NCI-H748 treated with DMSO at 0.1 percent for 48 hours (cell line): ENCODE results near the gene GLA.

ENCODE experiments used
- DNase-seq: peaks from one replicate; lab custom pipeline; 2025; lab: John Stamatoyannopoulos, UW

GLA gene

GRCh38 chrX:101357166-101357795, 50.4 kb downstream of the GLA start:
- no peak for DNase-seq

DNA sequence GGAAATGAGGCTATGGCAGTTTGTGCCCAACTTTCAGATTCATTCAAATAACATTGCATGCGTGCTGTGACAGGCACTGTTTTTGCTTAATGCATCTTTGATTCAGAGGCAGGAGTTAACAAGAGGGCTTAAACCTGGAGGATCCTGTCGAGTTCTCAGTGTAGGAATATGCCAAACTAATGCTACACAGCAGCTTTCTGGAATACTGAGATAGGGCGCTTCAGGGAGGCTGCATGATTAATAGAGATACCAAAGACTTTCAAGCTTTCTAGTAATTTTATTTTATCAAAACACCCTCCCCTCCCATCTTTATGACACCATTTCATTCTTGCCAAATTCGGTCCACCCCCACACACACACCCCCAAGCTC, 58.5 kb downstream of the GLA start:
- DNase-seq, result no peak

DNA sequence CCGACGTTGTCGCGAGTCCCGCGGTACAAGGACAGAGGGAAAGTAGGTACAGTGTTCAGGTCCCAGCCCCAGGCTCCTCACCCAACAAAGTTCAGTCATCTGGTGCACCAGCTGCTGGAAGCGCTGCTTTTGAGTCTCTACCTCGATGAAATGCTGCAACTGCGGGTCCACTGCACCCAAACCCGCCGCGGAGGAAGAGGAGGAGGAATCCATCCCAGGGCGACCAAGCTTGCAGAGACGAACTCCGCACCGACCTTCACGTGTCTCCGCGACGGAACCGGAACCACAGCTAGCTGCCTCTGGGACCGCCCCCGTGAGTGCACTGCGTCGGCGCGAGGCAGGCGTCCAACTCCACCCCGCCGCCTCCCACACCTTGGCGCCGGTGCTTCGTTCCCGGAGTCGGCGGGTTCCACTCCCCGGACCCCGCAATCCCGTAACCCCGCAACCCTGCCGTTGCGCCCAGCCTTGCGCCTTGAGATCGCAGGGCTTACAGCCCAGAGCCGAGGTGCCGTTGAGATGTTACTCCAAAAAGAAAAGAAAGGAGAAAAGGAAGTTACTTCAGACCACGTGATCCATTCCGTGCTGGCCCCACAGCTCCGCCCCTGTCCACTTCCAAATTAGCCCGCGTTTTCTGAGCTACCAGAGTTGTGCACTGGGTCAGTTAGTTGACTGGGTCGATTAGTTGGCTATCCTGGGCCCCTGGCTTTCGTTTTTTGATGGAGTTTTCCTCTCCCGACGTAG, 59.1 kb downstream of the GLA start, which contains the start of gene TIMM8A:
TIMM8A (minus strand) TSS at position 291 of the 741 bp plus-strand sequence; CDS start at position 213, 78 bp downstream.
- DNase-seq, result peak; percentile 33

DNA sequence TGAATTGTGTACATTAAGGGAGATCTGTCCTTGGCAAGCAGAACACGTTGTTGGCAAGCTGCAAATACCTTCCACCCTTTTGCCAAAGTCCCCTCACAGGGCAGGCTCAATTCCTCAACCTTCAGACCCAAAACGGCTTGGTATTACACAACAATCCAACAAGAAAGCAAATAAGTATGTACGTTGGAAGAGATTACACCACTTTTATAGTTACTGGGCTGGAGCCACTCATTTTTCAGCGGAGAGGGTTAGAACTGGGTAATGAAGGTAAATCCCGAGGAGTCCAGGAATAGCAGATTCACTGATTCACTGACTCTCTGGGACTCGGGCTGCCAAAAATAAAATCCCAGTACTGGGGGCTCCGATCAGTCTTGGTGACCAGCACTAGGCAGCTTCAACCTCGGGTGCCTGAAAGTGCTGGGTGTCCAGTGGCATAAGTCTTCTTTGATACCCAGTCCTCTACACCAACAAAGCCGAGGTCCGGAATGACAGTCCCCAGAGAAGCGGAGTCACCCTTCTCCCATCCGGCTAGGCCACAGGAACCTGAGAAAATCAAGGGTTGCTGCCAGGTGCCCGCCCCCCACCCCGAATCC, 59.8 kb downstream of the GLA start:
- DNase-seq, result no peak
